ENCODE data around the gene KCTD11.
"Not testable (repeated sequence)": the region's sequence is repeated elsewhere in the genome, so short reads cannot be mapped to it uniquely, and the experiment has no call there.

Gene KCTD11

GRCh38 chr17:7361906-7362305 lies 9.9 kb downstream of the KCTD11 start:
- DNase-seq, result no peak
- H3K9me3 Mint-ChIP-seq, result no peaks in the 10 kb centered on the region
- no peaks in the 10 kb centered on the region for H3K36me3 Mint-ChIP-seq
- CTCF ChIA-PET, result interaction anchor here (2.1 kb wide), 1 partner anchor 74 kb away, joined by 6 read pairs; the partner anchor contains the start of gene TMEM102
- H3K4me1 Mint-ChIP-seq, result no peaks in the 10 kb centered on the region
- H3K4me3 Mint-ChIP-seq, result no peak overlapping the region
- peaks cover 37% of the 10 kb centered on the region for H3K27me3 Mint-ChIP-seq
- no peak overlapping the region for H3K27ac Mint-ChIP-seq

DNA sequence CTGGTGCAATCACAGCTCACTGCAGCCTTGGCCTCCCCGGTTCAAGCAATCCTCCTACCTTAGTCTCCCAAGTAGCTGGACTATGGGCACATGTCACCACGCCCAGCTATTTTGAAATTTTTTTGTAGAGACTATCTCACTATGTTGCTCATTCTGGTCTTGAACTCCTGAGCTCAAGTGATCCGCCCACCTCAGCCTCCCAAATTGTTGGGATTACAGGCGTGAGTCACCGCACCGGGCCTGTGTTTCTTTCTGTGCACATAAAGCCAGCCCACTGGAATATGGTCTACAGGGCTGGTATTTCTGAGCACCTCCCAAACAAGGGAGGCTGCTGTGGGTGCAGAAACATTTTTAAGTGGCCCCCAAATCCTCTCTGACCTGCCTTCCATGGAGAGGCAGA lies 11.3 kb downstream of the KCTD11 start:
- DNase-seq, result no peak
- Mint-ChIP-seq H3K36me3 (no peaks in the 10 kb centered on the region), H3K9me3 (no peaks in the 10 kb centered on the region), H3K4me3 (no peak overlapping the region), H3K27ac (no peak overlapping the region), H3K4me1 (no peaks in the 10 kb centered on the region), H3K27me3 (peaks cover 43% of the 10 kb centered on the region)
- CTCF ChIA-PET, result interaction anchor here (0.6 kb wide), 1 partner anchor 324 kb away, joined by 3 read pairs; no protein-coding TSS in a partner anchor

DNA sequence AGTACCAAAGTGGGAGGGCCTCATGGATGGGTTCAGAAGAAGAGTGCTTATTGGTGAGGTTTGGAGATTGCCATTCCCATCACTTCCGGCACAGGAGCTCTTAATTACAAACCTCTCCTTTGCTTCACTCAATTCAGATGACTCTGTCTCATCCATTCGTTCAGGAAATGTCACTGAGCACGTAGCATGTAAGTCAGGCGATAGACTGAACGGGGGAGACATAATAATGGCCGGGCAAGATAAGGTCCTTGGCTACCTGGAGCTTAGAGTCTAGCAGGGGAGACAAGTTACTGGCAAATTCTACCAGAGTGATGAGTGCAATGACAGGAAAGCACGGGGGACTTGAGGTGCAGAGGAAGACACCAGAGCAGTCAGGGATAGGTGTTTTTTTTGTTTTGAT lies 14.0 kb downstream of the KCTD11 start:
- CTCF ChIA-PET, H3K4me1 Mint-ChIP-seq, H3K9me3 Mint-ChIP-seq: not testable (repeated sequence)

DNA sequence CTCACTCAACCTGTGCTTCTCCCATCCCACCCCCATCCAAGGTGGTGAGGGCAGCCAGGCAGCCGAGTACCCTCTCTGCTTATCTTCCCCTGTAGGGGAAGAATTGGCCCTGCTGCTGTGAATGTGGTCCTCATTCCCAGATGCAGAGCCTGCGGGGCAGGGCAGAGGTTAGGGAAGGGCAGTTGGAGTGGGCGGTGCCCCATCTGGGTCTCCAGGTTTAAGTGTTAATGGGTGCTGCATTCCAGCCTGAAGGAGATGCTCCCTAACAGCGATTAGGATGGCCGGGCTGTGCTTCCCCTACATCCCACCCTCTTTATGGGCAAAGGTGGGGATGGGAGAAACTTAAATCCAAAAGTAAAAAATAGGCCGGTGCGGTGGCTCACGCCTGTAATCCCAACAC lies 15.1 kb downstream of the KCTD11 start:
- Mint-ChIP-seq H3K27me3 (peaks cover 57% of the 10 kb centered on the region), H3K27ac (no peak overlapping the region)
- CTCF ChIA-PET, result no interaction called here

More for the DNA sequence above, 14.0 kb downstream of the KCTD11 start:
- not testable (repeated sequence) for H3K4me3 Mint-ChIP-seq, DNase-seq, H3K27ac Mint-ChIP-seq, H3K36me3 Mint-ChIP-seq
- peaks cover 58% of the 10 kb centered on the region for H3K27me3 Mint-ChIP-seq

GRCh38 chr17:7367918-7368598 lies 16.1 kb downstream of the KCTD11 start:
- peaks cover 62% of the 10 kb centered on the region for H3K27me3 Mint-ChIP-seq
- H3K36me3 Mint-ChIP-seq, result no peaks in the 10 kb centered on the region
- no peak for DNase-seq
- H3K9me3 Mint-ChIP-seq, result no peaks in the 10 kb centered on the region
- H3K4me1 Mint-ChIP-seq, result no peaks in the 10 kb centered on the region
- no peak overlapping the region for H3K4me3 Mint-ChIP-seq
- CTCF ChIA-PET, result interaction anchor here (0.6 to 1.0 kb wide), 3 partner anchors 12 to 279 kb away, joined by 3 to 4 read pairs (median 3); no protein-coding TSS in a partner anchor
- H3K27ac Mint-ChIP-seq, result no peak overlapping the region

More for the DNA sequence above, 15.1 kb downstream of the KCTD11 start:
- H3K4me3 Mint-ChIP-seq, result no peak overlapping the region
- H3K36me3 Mint-ChIP-seq, result no peaks in the 10 kb centered on the region
- no peaks in the 10 kb centered on the region for H3K4me1 Mint-ChIP-seq
- no peaks in the 10 kb centered on the region for H3K9me3 Mint-ChIP-seq
- DNase-seq, result no peak

- H3K36me3 Mint-ChIP-seq, H3K4me1 Mint-ChIP-seq, H3K9me3 Mint-ChIP-seq, DNase-seq, H3K27ac Mint-ChIP-seq, H3K4me3 Mint-ChIP-seq: not testable (repeated sequence)
- CTCF ChIA-PET, result interaction anchor here (0.6 to 1.0 kb wide), 3 partner anchors 12 to 279 kb away, joined by 3 to 4 read pairs (median 3); no protein-coding TSS in a partner anchor
- H3K27me3 Mint-ChIP-seq, result peaks cover 57% of the 10 kb centered on the region
These were observed 16.6 kb downstream of the KCTD11 start for GRCh38 chr17:7368599-7368994.

- Mint-ChIP-seq H3K4me3 (no peak overlapping the region), H3K27me3 (peaks cover 56% of the 10 kb centered on the region), H3K27ac (no peak overlapping the region), H3K4me1 (no peaks in the 10 kb centered on the region), H3K36me3 (no peaks in the 10 kb centered on the region), H3K9me3 (no peaks in the 10 kb centered on the region)
- no peak for DNase-seq
- CTCF ChIA-PET, result interaction anchor here (1.6 kb wide), 1 partner anchor 14 kb away, joined by 6 read pairs; the partner anchor contains the start of gene TMEM95
These were observed 17.9 kb downstream of the KCTD11 start for GRCh38 chr17:7369825-7370224.

DNA sequence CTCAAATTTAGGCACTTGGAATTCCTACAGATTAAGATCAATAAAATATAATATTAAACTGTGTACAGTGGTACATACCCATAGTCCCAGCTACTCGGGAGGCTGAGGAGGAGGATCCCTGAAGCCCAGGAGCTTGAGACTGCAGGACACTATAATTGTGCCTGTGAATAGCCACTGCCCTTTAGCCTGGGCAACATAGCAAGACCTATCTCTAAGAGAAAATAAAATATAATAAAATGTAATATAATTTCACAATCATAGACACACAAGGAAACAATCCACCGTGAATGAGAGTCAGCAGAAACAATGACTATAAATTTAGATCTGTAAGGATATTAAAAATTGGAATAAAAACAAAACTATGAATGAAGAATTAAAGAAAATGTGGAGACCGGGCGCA lies 18.9 kb downstream of the KCTD11 start:
- no peak overlapping the region for H3K4me3 Mint-ChIP-seq
- CTCF ChIA-PET, result interaction anchor here (1.6 kb wide), 1 partner anchor 16 kb away, joined by 6 read pairs; the partner anchor contains the start of gene TMEM95
- no peaks in the 10 kb centered on the region for H3K4me1 Mint-ChIP-seq
- peaks cover 56% of the 10 kb centered on the region for H3K27me3 Mint-ChIP-seq
- no peaks in the 10 kb centered on the region for H3K9me3 Mint-ChIP-seq
- no peak overlapping the region for H3K27ac Mint-ChIP-seq
- DNase-seq, result no peak
- no peaks in the 10 kb centered on the region for H3K36me3 Mint-ChIP-seq

GRCh38 chr17:7374353-7374752 lies 22.4 kb downstream of the KCTD11 start:
- peaks cover 3% of the 10 kb centered on the region for H3K9me3 Mint-ChIP-seq
- H3K4me3 Mint-ChIP-seq, result no peak overlapping the region
- peaks cover 53% of the 10 kb centered on the region for H3K27me3 Mint-ChIP-seq
- DNase-seq, result no peak
- CTCF ChIA-PET, result interaction anchor here (2.2 kb wide), 1 partner anchor 18 kb away, joined by 6 read pairs; no protein-coding TSS in a partner anchor
- peaks cover 2% of the 10 kb centered on the region for H3K36me3 Mint-ChIP-seq
- no peak overlapping the region for H3K27ac Mint-ChIP-seq
- H3K4me1 Mint-ChIP-seq, result no peaks in the 10 kb centered on the region

DNA sequence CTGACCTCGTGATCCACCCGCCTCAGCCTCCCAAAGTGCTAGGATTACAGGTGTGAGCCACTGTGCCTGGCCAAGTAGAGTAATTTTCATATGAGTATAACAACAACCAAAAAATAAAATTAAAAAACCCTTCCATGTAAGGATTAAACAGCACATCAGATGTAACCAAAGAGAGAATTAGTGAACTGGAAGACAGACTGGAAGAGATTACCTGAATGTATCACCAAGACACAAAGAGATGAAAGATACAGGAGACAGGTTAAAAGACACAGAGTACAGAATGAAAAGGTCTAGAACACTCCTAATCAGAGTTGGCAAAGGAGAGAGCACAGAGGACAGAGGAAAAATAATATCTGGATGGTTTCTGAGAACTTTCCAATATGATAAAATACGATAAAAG lies 27.2 kb downstream of the KCTD11 start:
- no peak overlapping the region for H3K4me3 Mint-ChIP-seq
- DNase-seq, result no peak
- H3K27me3 Mint-ChIP-seq, result peaks cover 65% of the 10 kb centered on the region
- peaks cover 11% of the 10 kb centered on the region for H3K4me1 Mint-ChIP-seq
- CTCF ChIA-PET, result no interaction called here
- peaks cover 2% of the 10 kb centered on the region for H3K36me3 Mint-ChIP-seq
- peaks cover 7% of the 10 kb centered on the region for H3K9me3 Mint-ChIP-seq
- H3K27ac Mint-ChIP-seq, result no peak overlapping the region

GRCh38 chr17:7380321-7380720 lies 28.4 kb downstream of the KCTD11 start:
- Mint-ChIP-seq H3K4me3 (no peak overlapping the region), H3K36me3 (peaks cover 2% of the 10 kb centered on the region), H3K27ac (no peak overlapping the region), H3K9me3 (peaks cover 7% of the 10 kb centered on the region), H3K4me1 (peaks cover 17% of the 10 kb centered on the region), H3K27me3 (peaks cover 65% of the 10 kb centered on the region)
- DNase-seq, result no peak
- CTCF ChIA-PET, result no interaction called here

- Mint-ChIP-seq H3K4me3 (no peak within 1 kb of the TSS), H3K4me1 (peaks cover 20% of the 10 kb centered on the region), H3K27ac (no peak within 1 kb of the TSS), H3K9me3 (peaks cover 7% of the 10 kb centered on the region), H3K27me3 (peaks cover 65% of the 10 kb centered on the region), H3K36me3 (peaks cover 6% of the 10 kb centered on the region)
- no peak for DNase-seq
- CTCF ChIA-PET, result no interaction called here
These were observed 29.1 kb downstream of the KCTD11 start, which contains the start of gene TNK1 for GRCh38 chr17:7380855-7381683. Gene TNK1, plus strand, starts transcription at chr17:7381089. Its CDS starts 1,838 bp downstream, at chr17:7382927.

DNA sequence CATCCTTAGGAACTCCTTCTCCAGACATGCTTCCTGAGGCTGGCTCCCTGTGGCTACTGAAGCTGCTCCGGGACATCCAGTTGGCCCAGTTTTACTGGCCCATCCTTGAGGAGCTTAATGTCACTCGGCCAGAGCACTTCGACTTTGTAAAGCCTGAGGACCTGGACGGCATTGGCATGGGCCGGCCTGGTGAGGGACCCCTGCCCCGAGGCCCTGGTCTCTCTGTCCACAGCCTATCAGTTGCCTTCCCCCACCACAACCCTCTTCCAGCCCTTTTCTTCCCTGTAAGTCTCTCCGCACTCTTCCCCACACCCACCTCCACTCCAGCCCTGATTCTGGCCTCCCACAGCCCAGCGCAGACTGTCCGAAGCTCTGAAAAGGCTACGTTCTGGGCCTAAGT lies 30.9 kb downstream of the KCTD11 start:
- CTCF ChIA-PET, result no interaction called here
- Mint-ChIP-seq H3K4me1 (peaks cover 25% of the 10 kb centered on the region), H3K9me3 (peaks cover 7% of the 10 kb centered on the region), H3K27ac (no peak overlapping the region), H3K27me3 (peaks cover 55% of the 10 kb centered on the region), H3K36me3 (peaks cover 11% of the 10 kb centered on the region), H3K4me3 (peak overlapping the region; percentile 50)
- no peak for DNase-seq

DNA sequence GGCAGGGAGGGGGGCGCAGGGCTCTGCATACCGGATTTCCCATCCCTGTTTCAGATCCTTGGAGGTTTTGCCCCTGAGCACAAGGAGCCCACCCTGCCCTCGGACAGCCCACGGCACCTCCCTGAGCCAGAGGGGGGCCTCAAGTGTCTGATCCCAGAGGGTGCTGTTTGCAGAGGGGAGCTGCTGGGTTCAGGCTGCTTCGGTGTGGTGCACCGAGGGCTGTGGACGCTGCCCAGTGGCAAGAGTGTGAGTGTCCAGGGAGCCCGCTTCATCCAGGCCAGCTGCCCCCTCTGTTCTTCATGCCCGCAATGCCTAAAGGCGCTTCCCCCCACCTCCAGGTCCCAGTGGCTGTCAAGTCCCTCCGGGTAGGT lies 31.4 kb downstream of the KCTD11 start:
- peaks cover 25% of the 10 kb centered on the region for H3K4me1 Mint-ChIP-seq

More for the DNA sequence above, 31.4 kb downstream of the KCTD11 start:
- Mint-ChIP-seq H3K27me3 (peaks cover 51% of the 10 kb centered on the region), H3K27ac (no peak overlapping the region), H3K9me3 (peaks cover 7% of the 10 kb centered on the region), H3K4me3 (peak overlapping the region; percentile 50), H3K36me3 (peaks cover 13% of the 10 kb centered on the region)
- no peak for DNase-seq
- CTCF ChIA-PET, result no interaction called here

Measured in activated naive CD4-positive, alpha-beta T cell treated with anti-CD3 and anti-CD28 coated beads, Interleukin-2, amount 10 ng/mL, durations not matched to agents 7 days and 5 days (primary cell).